RWPE1 (cell line): Measurements from ENCODE around the gene CBFA2T2.
"Not testable (repeated sequence)": the region's sequence is repeated elsewhere in the genome, so short reads cannot be mapped to it uniquely, and the experiment has no call there.

Experiments used
- CTCF ChIA-PET: fragments of 350-600 bp; sonication (Branson Sonifier 250); formaldehyde crosslinking; extraction: SDS; loops from one replicate; lab custom pipeline; 2021; lab: Yijun Ruan, JAX
- POLR2A ChIA-PET: fragments of 400-600 bp; formaldehyde crosslinking; extraction: SDS; loops from one replicate; lab custom pipeline; 2020; ENCODE audit warnings: antibody characterized with exemption; ENCODE audit not compliant: low non-redundant PET; lab: Yijun Ruan, JAX
- DNase-seq: peaks from one replicate; pipeline ENCODE4 v3.0.0; 2012; ENCODE audit warnings: low spot score
- H3K27ac ChIP-seq: fragments of 450-650 bp; 2 replicates; pipeline ENCODE4 v1.5.1; 2017
- TF ChIP-seq, protein P1 (sequence below): fragments of 450-650 bp; conservative IDR thresholded peaks from 2 replicates; pipeline ENCODE4 v1.5.1; 2017; ENCODE audit warnings: low read depth, mild to moderate bottlenecking

The CBFA2T2 gene

GRCh38 chr20:33629533-33629932, 139.6 kb downstream of the CBFA2T2 start:
- ChIA-PET POLR2A (no interaction called here), CTCF (no interaction called here)
- no peak overlapping the region for H3K27ac ChIP-seq
- DNase-seq, result no peak
- TF ChIP-seq, protein P1, sequence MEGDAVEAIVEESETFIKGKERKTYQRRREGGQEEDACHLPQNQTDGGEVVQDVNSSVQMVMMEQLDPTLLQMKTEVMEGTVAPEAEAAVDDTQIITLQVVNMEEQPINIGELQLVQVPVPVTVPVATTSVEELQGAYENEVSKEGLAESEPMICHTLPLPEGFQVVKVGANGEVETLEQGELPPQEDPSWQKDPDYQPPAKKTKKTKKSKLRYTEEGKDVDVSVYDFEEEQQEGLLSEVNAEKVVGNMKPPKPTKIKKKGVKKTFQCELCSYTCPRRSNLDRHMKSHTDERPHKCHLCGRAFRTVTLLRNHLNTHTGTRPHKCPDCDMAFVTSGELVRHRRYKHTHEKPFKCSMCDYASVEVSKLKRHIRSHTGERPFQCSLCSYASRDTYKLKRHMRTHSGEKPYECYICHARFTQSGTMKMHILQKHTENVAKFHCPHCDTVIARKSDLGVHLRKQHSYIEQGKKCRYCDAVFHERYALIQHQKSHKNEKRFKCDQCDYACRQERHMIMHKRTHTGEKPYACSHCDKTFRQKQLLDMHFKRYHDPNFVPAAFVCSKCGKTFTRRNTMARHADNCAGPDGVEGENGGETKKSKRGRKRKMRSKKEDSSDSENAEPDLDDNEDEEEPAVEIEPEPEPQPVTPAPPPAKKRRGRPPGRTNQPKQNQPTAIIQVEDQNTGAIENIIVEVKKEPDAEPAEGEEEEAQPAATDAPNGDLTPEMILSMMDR, result no peak

GRCh38 chr20:33629979-33630378, 140.1 kb downstream of the CBFA2T2 start:
- TF ChIP-seq, protein P1, result no peak
- H3K27ac ChIP-seq, result no peak overlapping the region
- CTCF ChIA-PET, result interaction anchor here (0.8 kb wide), 1 partner anchor 78 kb away, joined by 4 read pairs; no protein-coding TSS in a partner anchor
- no peak for DNase-seq
- POLR2A ChIA-PET, result no interaction called here

- POLR2A ChIA-PET, result no interaction called here
- H3K27ac ChIP-seq, result no peak overlapping the region
- DNase-seq, result no peak
- CTCF ChIA-PET, result interaction anchor here (0.8 kb wide), 1 partner anchor 79 kb away, joined by 4 read pairs; no protein-coding TSS in a partner anchor
- TF ChIP-seq, protein P1, result no peak
Measured at GRCh38 chr20:33630507-33630906, 140.6 kb downstream of the CBFA2T2 start.

DNA sequence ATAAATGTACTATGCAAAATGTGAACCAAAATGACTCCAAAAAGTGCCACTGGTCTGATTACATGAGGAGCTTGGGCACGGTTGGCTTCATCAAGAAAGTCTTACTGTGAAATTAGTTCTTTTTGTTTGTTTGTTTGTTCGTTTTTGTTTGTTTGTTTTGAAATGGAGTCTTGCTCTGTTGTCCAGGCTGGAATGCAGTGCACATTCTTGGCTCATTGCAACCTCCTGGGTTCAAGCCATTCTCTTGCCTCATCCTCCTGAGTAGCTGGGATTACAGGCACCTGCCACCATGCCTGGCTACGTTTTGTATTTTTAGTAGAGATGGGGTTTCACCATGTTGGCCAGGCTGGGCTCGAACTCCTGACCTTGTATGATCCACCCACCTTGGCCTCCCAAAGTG, 142.0 kb downstream of the CBFA2T2 start:
- H3K27ac ChIP-seq, DNase-seq, POLR2A ChIA-PET, CTCF ChIA-PET: not testable (repeated sequence)

DNA sequence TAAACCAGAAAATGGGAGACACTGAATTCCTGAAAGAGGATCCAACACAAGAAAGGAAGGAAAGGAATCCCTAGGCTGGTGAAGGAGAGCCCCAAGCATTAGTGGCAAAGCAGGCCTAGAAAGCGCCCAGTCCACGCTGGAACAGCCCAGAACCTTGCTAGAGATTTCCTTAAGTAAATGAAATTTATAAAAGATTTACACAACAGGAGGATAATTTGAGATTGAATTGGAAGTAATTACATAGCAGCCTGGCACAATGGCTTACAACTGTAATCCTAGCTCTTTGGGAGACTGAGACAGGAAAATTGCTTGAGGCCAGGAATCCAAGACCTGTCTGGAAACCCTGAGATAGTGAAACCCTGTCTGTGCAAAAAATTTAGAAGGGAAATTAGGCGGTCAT, 145.4 kb downstream of the CBFA2T2 start:
- POLR2A ChIA-PET, result no interaction called here
- CTCF ChIA-PET, result interaction anchor here (1.1 kb wide), 1 partner anchor 18 kb away, joined by 3 read pairs; no protein-coding TSS in a partner anchor
- TF ChIP-seq, protein P1, result no peak
- H3K27ac ChIP-seq, result no peak overlapping the region
- no peak for DNase-seq

DNA sequence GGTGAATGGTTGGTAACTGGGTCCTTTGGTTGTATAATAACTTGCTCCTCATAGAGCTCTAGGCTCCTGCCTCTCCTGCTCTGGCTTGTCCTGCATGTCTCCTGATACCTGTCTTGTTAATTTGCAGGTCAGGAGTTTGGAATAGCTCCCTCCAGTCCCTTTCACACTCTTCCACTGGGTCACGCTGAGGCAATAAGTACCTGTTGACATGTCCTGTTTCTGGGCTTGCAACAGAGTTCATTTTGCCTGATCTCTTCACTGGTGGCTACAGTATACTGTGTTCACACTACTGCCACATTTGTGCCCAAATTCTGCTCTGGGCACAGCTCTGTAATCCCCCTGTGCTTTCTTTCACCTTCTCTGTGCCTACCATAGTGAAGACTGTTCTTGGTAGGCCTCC, 146.9 kb downstream of the CBFA2T2 start:
- ChIA-PET POLR2A (no interaction called here), CTCF (interaction anchor here (0.6 kb wide), 1 partner anchor 91 kb away, joined by 3 read pairs; no protein-coding TSS in a partner anchor)
- TF ChIP-seq, protein P1, result no peak
- no peak for DNase-seq
- no peak overlapping the region for H3K27ac ChIP-seq

DNA sequence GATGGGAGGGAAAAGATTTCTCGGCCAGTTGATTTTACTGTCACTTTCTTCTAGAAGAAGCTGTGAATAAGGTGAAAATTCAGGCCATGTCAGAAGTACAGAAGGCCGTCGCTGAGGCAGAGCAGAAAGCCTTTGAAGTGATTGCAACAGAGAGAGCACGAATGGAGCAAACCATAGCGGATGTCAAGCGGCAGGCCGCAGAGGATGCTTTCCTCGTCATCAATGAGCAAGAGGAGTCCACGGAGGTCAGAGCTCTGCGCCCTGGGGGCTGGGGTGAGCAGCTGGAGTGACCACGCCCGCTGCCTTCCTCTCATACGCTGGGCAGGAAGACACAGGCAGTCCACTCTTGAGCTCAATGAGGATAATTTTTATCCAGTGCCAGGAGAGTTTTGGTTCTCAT, 150.4 kb downstream of the CBFA2T2 start:
- POLR2A ChIA-PET, result no interaction called here
- CTCF ChIA-PET, result interaction anchor here (0.6 to 1.6 kb wide), 3 partner anchors 11 to 27 kb away, joined by 3 to 4 read pairs (median 3); no protein-coding TSS in a partner anchor
- no peak overlapping the region for H3K27ac ChIP-seq
- TF ChIP-seq, protein P1, result no peak
- no peak for DNase-seq
